ENCODE data around the gene ZSCAN2.

GRCh38 chr15:84590406-84590805 is 10.4 kb upstream of the ZSCAN2 start:
- TF ChIP-seq CTCF (IDR thresholded peaks at IDR 0.05) (no peak), POLR2A (IDR thresholded peaks at IDR 0.05) (no peak), EP300 (IDR thresholded peaks at IDR 0.05) (no peak)
